Measurements from ENCODE around the gene TBL1Y.

DNA sequence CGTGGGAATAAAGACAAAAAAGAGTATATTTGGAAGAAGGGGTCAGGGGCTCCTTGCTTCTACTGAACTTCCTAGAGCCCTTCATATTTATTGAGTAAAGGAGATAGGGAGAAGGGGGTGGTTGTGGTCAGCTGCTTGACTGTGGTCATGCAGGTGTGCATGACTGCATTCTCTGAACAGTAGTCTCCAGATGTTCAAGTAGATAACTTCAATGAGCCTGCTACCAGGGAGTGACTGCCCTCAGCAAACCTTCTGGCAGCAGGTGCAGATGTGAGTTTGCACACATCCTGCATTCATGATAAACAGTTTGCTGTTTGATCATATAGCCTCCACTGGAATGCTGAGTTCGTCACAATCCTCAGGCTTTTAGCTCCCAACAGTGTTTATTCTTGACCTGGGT lies 10.6 kb downstream of the TBL1Y start:
- TF ChIP-seq, protein P1, sequence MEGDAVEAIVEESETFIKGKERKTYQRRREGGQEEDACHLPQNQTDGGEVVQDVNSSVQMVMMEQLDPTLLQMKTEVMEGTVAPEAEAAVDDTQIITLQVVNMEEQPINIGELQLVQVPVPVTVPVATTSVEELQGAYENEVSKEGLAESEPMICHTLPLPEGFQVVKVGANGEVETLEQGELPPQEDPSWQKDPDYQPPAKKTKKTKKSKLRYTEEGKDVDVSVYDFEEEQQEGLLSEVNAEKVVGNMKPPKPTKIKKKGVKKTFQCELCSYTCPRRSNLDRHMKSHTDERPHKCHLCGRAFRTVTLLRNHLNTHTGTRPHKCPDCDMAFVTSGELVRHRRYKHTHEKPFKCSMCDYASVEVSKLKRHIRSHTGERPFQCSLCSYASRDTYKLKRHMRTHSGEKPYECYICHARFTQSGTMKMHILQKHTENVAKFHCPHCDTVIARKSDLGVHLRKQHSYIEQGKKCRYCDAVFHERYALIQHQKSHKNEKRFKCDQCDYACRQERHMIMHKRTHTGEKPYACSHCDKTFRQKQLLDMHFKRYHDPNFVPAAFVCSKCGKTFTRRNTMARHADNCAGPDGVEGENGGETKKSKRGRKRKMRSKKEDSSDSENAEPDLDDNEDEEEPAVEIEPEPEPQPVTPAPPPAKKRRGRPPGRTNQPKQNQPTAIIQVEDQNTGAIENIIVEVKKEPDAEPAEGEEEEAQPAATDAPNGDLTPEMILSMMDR (IDR thresholded peaks at IDR 0.05; ENCODE audit: poor library complexity, severe bottlenecking): no peak
- no peak for TF ChIP-seq POLR2AphosphoS5 (IDR thresholded peaks at IDR 0.05)

Data from neural cell (in vitro differentiated cells).